ENCODE measurements around the gene DNAJB9. TPM values are rescaled to one million over a fixed set of nuclear protein-coding genes. Genes with fewer than 3 reads are reported as not detected.
"Not testable (repeated sequence)": the region's sequence is repeated elsewhere in the genome, so short reads cannot be mapped to it uniquely, and the experiment has no call there.

Gene DNAJB9
- total RNA-seq, 1 donor from 2014 or later, result 16.2 TPM

DNA sequence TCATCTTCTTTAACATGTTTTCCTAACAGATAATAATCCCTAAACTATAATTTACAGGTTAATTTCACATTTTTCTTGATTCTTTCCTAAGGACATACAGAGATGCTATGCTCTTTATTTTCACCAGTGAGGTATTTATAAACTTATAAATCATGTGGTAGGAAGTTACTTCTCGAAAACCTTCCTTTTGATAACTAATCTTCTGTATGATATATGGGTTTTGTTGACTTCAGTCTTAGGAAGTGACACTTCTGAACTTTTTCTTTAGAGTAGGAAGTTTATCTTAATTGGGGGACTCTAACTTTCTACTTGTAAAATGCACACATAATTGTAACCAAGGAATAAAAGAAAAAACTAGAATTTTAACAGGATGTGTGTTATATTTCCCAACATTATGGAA lies 33.9 kb upstream of the DNAJB9 start:
- Histone ChIP-seq H3K9me3 (ENCODE audit: control insufficient read depth in 3 of 3, low read length in 3 of 3) (no peaks in the 10 kb centered on the region), H3K4me1 (ENCODE audit: control insufficient read depth in 3 of 3, insufficient read depth in 3 of 3, low read length in 3 of 3) (no peaks in the 10 kb centered on the region), H3K9ac (ENCODE audit: low read depth in 1 of 3, low read length in 3 of 3) (no peak overlapping the region), H3K4me3 (ENCODE audit: low read length in 3 of 3) (no peak overlapping the region), H3K27me3 (ENCODE audit: control insufficient read depth in 3 of 3, insufficient read depth in 3 of 3, low read length in 3 of 3) (no peaks in the 10 kb centered on the region), H3K27ac (ENCODE audit: low read depth, low read length) (no peak overlapping the region), H3K36me3 (ENCODE audit: control insufficient read depth in 3 of 3, insufficient read depth in 3 of 3, low read length in 3 of 3) (no peaks in the 10 kb centered on the region)

DNA sequence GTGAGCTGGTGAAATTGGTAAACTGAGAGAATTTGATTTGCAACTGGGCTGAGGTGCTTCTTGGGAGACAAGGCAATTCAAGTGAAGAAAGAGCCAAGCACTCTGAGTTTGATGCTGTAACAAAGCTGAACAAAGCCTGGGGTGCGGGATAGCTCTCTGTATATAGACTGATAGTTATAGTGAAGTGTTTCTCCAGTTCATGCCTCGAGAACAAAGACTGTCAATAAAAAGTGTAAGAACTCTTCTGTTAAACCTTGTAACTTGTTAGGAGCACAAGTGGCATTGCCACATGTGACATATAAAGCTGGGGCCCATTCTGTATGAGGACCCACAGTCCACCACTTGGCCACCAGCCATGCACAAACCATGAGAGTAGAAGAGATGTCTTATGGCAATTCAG lies 32.4 kb upstream of the DNAJB9 start:
- Histone ChIP-seq H3K36me3 (ENCODE audit: control insufficient read depth in 3 of 3, insufficient read depth in 3 of 3, low read length in 3 of 3) (no peaks in the 10 kb centered on the region), H3K27ac (ENCODE audit: low read depth, low read length) (no peak overlapping the region), H3K9ac (ENCODE audit: low read depth in 1 of 3, low read length in 3 of 3) (no peak overlapping the region), H3K27me3 (ENCODE audit: control insufficient read depth in 3 of 3, insufficient read depth in 3 of 3, low read length in 3 of 3) (no peaks in the 10 kb centered on the region), H3K4me1 (ENCODE audit: control insufficient read depth in 3 of 3, insufficient read depth in 3 of 3, low read length in 3 of 3) (no peaks in the 10 kb centered on the region), H3K4me3 (ENCODE audit: low read length in 3 of 3) (no peak overlapping the region), H3K9me3 (ENCODE audit: control insufficient read depth in 3 of 3, low read length in 3 of 3) (no peaks in the 10 kb centered on the region)

DNA sequence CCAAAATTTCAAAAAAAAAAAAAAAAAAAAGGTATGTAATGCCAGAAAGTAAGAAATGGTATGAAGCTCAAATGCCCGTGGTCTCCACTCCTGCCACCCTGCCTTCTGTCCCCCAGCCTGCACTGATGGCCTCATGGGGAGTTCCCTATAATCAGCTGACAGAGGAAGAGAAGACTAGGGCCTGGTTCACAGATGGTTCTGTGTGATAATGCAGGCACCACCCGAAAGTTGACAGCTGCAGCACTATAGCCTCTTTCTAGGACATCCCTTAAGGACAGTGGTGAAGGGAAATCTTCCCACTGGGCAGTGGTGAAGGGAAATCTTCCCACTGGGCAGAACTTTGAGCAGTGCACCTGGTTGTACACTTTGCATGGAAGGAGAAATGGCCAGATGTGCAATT lies 31.4 kb upstream of the DNAJB9 start:
- H3K4me1 ChIP-seq (ENCODE audit: control insufficient read depth in 3 of 3, insufficient read depth in 3 of 3, low read length in 3 of 3); H3K27ac ChIP-seq (ENCODE audit: low read depth, low read length); H3K9me3 ChIP-seq (ENCODE audit: control insufficient read depth in 3 of 3, low read length in 3 of 3); H3K27me3 ChIP-seq (ENCODE audit: control insufficient read depth in 3 of 3, insufficient read depth in 3 of 3, low read length in 3 of 3); H3K36me3 ChIP-seq (ENCODE audit: control insufficient read depth in 3 of 3, insufficient read depth in 3 of 3, low read length in 3 of 3); H3K9ac ChIP-seq (ENCODE audit: low read depth in 1 of 3, low read length in 3 of 3); H3K4me3 ChIP-seq (ENCODE audit: low read length in 3 of 3): not testable (repeated sequence)

DNA sequence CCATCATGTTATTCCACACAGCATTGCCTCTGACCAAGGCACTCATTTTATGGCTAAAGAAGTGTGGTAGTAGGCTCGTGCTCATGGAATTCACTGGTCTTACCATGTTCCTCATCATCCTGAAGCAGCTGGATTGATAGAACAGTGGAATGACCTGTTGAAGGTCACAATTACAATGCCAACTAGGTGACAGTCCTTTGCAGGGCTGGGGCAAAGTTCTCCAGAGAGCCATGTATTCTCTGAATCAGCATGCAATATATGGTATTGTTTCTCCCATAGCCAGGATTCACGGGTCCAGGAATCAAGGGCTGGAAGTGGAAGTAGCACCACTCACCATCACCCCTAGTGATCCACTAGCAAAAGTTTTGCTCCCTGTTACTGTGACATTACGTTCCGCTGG lies 31.0 kb upstream of the DNAJB9 start:
- H3K4me1 ChIP-seq (ENCODE audit: control insufficient read depth in 3 of 3, insufficient read depth in 3 of 3, low read length in 3 of 3); H3K9me3 ChIP-seq (ENCODE audit: control insufficient read depth in 3 of 3, low read length in 3 of 3); H3K27me3 ChIP-seq (ENCODE audit: control insufficient read depth in 3 of 3, insufficient read depth in 3 of 3, low read length in 3 of 3); H3K4me3 ChIP-seq (ENCODE audit: low read length in 3 of 3); H3K36me3 ChIP-seq (ENCODE audit: control insufficient read depth in 3 of 3, insufficient read depth in 3 of 3, low read length in 3 of 3); H3K9ac ChIP-seq (ENCODE audit: low read depth in 1 of 3, low read length in 3 of 3); H3K27ac ChIP-seq (ENCODE audit: low read depth, low read length): not testable (repeated sequence)

DNA sequence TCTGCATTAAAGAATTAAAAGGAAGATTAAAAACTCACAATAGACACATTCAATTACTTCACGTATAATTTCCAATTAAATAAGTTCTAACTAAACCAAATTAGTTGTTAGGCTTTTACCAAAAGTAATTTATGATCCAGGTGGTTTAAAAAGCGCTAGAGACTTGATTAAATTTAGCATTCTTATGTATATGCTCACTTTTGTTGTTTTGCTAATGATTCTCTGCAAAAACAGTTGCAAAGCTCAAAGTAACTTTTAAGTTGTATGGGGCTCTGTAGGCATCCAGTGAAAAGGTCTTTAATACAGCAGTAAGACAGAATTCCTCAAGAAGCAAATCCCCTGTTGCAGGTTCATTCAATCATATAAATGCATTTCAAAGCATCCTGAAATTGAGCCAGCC lies 28.2 kb upstream of the DNAJB9 start:
- no peak overlapping the region for H3K4me3 ChIP-seq (ENCODE audit: low read length in 3 of 3)
- H3K36me3 ChIP-seq (ENCODE audit: control insufficient read depth in 3 of 3, insufficient read depth in 3 of 3, low read length in 3 of 3), result no peaks in the 10 kb centered on the region
- H3K9me3 ChIP-seq (ENCODE audit: control insufficient read depth in 3 of 3, low read length in 3 of 3), result no peaks in the 10 kb centered on the region
- H3K9ac ChIP-seq (ENCODE audit: low read depth in 1 of 3, low read length in 3 of 3), result no peak overlapping the region
- no peak overlapping the region for H3K27ac ChIP-seq (ENCODE audit: low read depth, low read length)
- no peaks in the 10 kb centered on the region for H3K27me3 ChIP-seq (ENCODE audit: control insufficient read depth in 3 of 3, insufficient read depth in 3 of 3, low read length in 3 of 3)
- H3K4me1 ChIP-seq (ENCODE audit: control insufficient read depth in 3 of 3, insufficient read depth in 3 of 3, low read length in 3 of 3), result no peaks in the 10 kb centered on the region

DNA sequence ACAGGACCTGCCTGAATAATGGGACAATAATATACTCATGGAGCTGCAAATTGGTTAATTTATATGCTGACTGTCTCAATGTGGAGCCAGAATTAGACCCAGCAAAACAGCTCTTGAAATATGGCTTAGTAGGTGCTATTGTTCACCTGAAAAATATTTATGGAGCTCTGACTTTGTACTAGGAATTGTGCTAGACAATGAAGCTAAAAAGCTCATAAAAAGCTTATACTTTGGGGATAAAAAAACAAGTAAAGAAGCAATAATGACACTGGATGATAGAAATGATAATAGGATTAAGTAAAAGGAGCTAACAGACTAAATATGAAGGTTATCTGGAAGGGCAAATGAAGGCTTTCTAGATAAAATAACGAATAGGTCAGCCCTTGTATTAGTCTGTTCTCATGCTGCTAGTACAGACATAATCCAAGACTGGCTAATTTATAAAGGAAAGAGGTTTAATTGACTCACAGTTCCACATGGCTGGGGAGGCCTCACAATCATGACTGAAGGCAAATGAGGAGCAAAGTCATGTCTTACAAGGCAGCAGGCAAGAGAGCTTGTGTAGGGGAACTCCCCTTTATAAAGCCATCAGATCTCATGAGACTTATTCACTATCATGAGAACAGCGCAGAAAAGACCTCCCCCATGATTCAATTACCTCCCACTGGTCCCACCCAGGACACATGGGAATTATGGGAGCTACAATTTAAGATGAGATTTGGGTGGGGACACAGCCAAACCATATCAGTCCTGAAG lies 21.4 kb upstream of the DNAJB9 start:
- not testable (repeated sequence) for H3K36me3 ChIP-seq (ENCODE audit: control insufficient read depth in 3 of 3, insufficient read depth in 3 of 3, low read length in 3 of 3); H3K4me3 ChIP-seq (ENCODE audit: low read length in 3 of 3); H3K9ac ChIP-seq (ENCODE audit: low read depth in 1 of 3, low read length in 3 of 3); H3K27ac ChIP-seq (ENCODE audit: low read depth, low read length); H3K9me3 ChIP-seq (ENCODE audit: control insufficient read depth in 3 of 3, low read length in 3 of 3); H3K27me3 ChIP-seq (ENCODE audit: control insufficient read depth in 3 of 3, insufficient read depth in 3 of 3, low read length in 3 of 3); H3K4me1 ChIP-seq (ENCODE audit: control insufficient read depth in 3 of 3, insufficient read depth in 3 of 3, low read length in 3 of 3)

DNA sequence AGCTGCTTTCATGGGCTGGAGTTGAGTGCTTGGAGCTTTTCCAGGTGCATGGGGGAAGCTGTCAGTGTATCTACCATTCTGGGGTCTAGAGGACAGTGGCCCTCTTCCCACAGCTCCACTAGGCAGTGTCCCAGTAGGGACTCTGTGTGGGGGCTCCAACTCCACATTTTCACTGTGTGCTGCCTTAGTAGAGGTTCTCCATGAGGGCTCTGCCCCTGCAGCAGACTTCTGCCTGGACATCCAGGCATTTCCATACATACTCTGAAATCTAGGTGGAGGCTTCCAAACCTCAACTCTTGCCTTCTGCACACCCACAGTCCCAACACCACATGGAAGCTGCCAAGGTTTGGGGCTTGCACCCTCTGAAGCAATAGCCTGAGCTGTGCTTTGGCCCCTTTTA lies 13.0 kb upstream of the DNAJB9 start:
- H3K4me3 ChIP-seq (ENCODE audit: low read length in 3 of 3); H3K27me3 ChIP-seq (ENCODE audit: control insufficient read depth in 3 of 3, insufficient read depth in 3 of 3, low read length in 3 of 3); H3K36me3 ChIP-seq (ENCODE audit: control insufficient read depth in 3 of 3, insufficient read depth in 3 of 3, low read length in 3 of 3); H3K27ac ChIP-seq (ENCODE audit: low read depth, low read length); H3K4me1 ChIP-seq (ENCODE audit: control insufficient read depth in 3 of 3, insufficient read depth in 3 of 3, low read length in 3 of 3); H3K9ac ChIP-seq (ENCODE audit: low read depth in 1 of 3, low read length in 3 of 3); H3K9me3 ChIP-seq (ENCODE audit: control insufficient read depth in 3 of 3, low read length in 3 of 3): not testable (repeated sequence)

DNA sequence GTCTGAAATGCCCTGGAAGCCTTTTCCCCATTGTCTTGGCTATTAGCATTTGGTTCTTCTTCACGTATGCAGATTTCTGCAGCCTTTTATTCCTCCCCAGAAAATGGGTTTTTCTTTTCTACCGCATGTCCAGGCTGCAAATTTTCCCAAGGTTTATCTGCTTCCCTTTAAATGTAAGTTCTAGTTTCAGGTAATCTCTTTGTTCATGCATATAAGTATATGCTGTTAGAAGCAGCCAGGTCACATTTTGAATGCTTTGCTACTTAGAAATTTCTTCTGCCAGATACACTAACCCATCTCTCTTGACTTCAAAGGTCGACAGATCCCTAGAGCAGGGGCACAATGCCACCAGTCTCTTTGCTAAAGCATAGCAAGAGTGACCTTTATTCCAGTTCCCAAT lies 12.5 kb upstream of the DNAJB9 start:
- Histone ChIP-seq H3K27me3 (ENCODE audit: control insufficient read depth in 3 of 3, insufficient read depth in 3 of 3, low read length in 3 of 3) (no peaks in the 10 kb centered on the region), H3K9me3 (ENCODE audit: control insufficient read depth in 3 of 3, low read length in 3 of 3) (no peaks in the 10 kb centered on the region), H3K4me1 (ENCODE audit: control insufficient read depth in 3 of 3, insufficient read depth in 3 of 3, low read length in 3 of 3) (peaks cover 0 to 4% (median 0%) of the 10 kb centered on the region in 3 donors), H3K27ac (ENCODE audit: low read depth, low read length) (no peak overlapping the region), H3K9ac (ENCODE audit: low read depth in 1 of 3, low read length in 3 of 3) (no peak overlapping the region), H3K4me3 (ENCODE audit: low read length in 3 of 3) (no peak overlapping the region), H3K36me3 (ENCODE audit: control insufficient read depth in 3 of 3, insufficient read depth in 3 of 3, low read length in 3 of 3) (no peaks in the 10 kb centered on the region)

DNA sequence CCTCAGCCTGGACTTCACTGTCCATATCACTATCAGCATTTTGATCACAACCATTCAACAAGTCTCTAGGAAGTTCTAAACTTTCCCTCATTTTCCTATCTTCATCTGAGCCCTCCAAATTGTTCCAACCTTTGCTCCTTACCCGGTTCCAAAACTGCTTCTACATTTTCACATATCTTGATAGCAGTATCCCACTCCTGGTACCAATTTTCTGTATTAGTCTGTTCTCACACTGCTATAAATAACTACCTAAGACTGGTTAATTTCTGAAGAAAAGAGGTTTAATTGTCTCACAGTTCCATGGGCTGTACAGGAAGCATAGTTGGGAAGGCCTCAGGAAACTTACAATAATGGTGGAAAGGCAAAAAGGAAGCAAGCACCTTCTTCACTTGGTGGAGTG lies 12.1 kb upstream of the DNAJB9 start:
- no peaks in the 10 kb centered on the region for H3K36me3 ChIP-seq (ENCODE audit: control insufficient read depth in 3 of 3, insufficient read depth in 3 of 3, low read length in 3 of 3)
- H3K4me1 ChIP-seq (ENCODE audit: control insufficient read depth in 3 of 3, insufficient read depth in 3 of 3, low read length in 3 of 3), result peaks cover 0 to 4% (median 0%) of the 10 kb centered on the region in 3 donors
- H3K4me3 ChIP-seq (ENCODE audit: low read length in 3 of 3), result no peak overlapping the region
- no peaks in the 10 kb centered on the region for H3K27me3 ChIP-seq (ENCODE audit: control insufficient read depth in 3 of 3, insufficient read depth in 3 of 3, low read length in 3 of 3)
- no peak overlapping the region for H3K9ac ChIP-seq (ENCODE audit: low read depth in 1 of 3, low read length in 3 of 3)
- no peak overlapping the region for H3K27ac ChIP-seq (ENCODE audit: low read depth, low read length)
- H3K9me3 ChIP-seq (ENCODE audit: control insufficient read depth in 3 of 3, low read length in 3 of 3), result no peaks in the 10 kb centered on the region

DNA sequence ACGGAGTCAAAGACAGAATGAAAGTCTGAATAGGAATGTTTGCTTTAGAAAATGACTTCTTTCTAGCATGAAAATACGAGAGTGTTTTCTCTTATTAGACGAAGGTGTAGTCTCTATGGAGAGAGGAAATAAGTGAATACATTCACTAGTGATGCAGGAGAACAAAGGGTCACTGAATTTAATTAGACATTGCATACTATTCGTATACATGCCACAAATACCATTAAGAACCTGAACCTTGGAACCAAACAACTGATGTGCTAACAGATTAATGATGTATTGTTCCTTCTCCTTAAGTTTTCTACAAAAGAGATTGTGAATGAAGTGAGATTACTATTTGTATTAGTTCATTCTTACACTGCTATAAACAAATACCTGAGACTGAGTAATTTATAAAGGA lies 10.4 kb upstream of the DNAJB9 start:
- Histone ChIP-seq H3K4me3 (ENCODE audit: low read length in 3 of 3) (no peak overlapping the region), H3K27ac (ENCODE audit: low read depth, low read length) (no peak overlapping the region), H3K36me3 (ENCODE audit: control insufficient read depth in 3 of 3, insufficient read depth in 3 of 3, low read length in 3 of 3) (peaks cover 0 to 2% (median 2%) of the 10 kb centered on the region in 3 donors), H3K9me3 (ENCODE audit: control insufficient read depth in 3 of 3, low read length in 3 of 3) (no peaks in the 10 kb centered on the region), H3K9ac (ENCODE audit: low read depth in 1 of 3, low read length in 3 of 3) (no peak overlapping the region), H3K4me1 (ENCODE audit: control insufficient read depth in 3 of 3, insufficient read depth in 3 of 3, low read length in 3 of 3) (peaks cover 0 to 4% (median 0%) of the 10 kb centered on the region in 3 donors), H3K27me3 (ENCODE audit: control insufficient read depth in 3 of 3, insufficient read depth in 3 of 3, low read length in 3 of 3) (no peaks in the 10 kb centered on the region)

Measured in skeletal muscle tissue (tissue), 4 donors.